Measurements from ENCODE around the gene EPHB3. TPM values are rescaled to one million over a fixed set of nuclear protein-coding genes. Genes with fewer than 3 reads are reported as not detected.

Gene EPHB3
- total and polyA plus RNA-seq, 8 donors: 8.1 to 32.9 (median 26.8) TPM

DNA sequence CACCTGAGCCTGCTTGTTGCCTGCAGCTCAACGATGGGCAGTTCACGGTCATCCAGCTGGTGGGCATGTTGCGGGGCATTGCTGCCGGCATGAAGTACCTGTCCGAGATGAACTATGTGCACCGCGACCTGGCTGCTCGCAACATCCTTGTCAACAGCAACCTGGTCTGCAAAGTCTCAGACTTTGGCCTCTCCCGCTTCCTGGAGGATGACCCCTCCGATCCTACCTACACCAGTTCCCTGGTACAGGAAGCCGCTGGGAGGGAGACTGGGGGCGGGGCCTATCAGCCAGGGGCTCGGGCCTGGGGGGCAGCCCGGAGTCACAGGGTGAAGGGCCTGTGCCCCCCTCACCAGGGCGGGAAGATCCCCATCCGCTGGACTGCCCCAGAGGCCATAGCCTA is 18.8 kb downstream of the EPHB3 start:
- TF ChIP-seq, protein P1, sequence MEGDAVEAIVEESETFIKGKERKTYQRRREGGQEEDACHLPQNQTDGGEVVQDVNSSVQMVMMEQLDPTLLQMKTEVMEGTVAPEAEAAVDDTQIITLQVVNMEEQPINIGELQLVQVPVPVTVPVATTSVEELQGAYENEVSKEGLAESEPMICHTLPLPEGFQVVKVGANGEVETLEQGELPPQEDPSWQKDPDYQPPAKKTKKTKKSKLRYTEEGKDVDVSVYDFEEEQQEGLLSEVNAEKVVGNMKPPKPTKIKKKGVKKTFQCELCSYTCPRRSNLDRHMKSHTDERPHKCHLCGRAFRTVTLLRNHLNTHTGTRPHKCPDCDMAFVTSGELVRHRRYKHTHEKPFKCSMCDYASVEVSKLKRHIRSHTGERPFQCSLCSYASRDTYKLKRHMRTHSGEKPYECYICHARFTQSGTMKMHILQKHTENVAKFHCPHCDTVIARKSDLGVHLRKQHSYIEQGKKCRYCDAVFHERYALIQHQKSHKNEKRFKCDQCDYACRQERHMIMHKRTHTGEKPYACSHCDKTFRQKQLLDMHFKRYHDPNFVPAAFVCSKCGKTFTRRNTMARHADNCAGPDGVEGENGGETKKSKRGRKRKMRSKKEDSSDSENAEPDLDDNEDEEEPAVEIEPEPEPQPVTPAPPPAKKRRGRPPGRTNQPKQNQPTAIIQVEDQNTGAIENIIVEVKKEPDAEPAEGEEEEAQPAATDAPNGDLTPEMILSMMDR (IDR thresholded peaks at IDR 0.05): no peak
- Histone ChIP-seq H3K4me1 (peaks cover 10 to 24% of the 10 kb centered on the region in 2 donors), H3K36me3 (peaks cover 0 to 36% of the 10 kb centered on the region in 2 donors), H3K4me3 (no peak overlapping the region), H3K27me3 (peaks cover 0 to 24% of the 10 kb centered on the region in 2 donors), H3K27ac (no peak overlapping the region), H3K9me3 (no peaks in the 10 kb centered on the region)
- ATAC-seq (no peak), DNase-seq (peak in 1 of 4 donors; percentile 65)
- intact Hi-C loops (cut with DNase I): no loop called here

DNA sequence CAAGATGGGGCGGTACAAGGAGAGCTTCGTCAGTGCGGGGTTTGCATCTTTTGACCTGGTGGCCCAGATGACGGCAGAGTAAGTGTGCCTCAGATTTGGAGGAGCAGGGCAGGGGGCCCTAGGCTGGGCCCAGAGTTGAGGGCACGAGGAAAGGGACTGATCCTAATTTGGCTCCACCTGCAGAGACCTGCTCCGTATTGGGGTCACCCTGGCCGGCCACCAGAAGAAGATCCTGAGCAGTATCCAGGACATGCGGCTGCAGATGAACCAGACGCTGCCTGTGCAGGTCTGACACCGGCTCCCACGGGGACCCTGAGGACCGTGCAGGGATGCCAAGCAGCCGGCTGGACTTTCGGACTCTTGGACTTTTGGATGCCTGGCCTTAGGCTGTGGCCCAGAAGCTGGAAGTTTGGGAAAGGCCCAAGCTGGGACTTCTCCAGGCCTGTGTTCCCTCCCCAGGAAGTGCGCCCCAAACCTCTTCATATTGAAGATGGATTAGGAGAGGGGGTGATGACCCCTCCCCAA is 19.8 kb downstream of the EPHB3 start:
- no peaks in the 10 kb centered on the region for H3K9me3 ChIP-seq
- ATAC-seq: no peak
- peaks cover 0 to 24% of the 10 kb centered on the region in 2 donors for H3K27me3 ChIP-seq
- H3K4me3 ChIP-seq: no peak overlapping the region
- H3K4me1 ChIP-seq: peaks cover 10 to 24% of the 10 kb centered on the region in 2 donors
- peak in 1 of 4 donors; percentile 47 for DNase-seq
- no peak overlapping the region for H3K27ac ChIP-seq
- H3K36me3 ChIP-seq: peaks cover 0 to 36% of the 10 kb centered on the region in 2 donors
- TF ChIP-seq, protein P1 (IDR thresholded peaks at IDR 0.05): no peak
- intact Hi-C loops (cut with DNase I): no loop called here

DNA sequence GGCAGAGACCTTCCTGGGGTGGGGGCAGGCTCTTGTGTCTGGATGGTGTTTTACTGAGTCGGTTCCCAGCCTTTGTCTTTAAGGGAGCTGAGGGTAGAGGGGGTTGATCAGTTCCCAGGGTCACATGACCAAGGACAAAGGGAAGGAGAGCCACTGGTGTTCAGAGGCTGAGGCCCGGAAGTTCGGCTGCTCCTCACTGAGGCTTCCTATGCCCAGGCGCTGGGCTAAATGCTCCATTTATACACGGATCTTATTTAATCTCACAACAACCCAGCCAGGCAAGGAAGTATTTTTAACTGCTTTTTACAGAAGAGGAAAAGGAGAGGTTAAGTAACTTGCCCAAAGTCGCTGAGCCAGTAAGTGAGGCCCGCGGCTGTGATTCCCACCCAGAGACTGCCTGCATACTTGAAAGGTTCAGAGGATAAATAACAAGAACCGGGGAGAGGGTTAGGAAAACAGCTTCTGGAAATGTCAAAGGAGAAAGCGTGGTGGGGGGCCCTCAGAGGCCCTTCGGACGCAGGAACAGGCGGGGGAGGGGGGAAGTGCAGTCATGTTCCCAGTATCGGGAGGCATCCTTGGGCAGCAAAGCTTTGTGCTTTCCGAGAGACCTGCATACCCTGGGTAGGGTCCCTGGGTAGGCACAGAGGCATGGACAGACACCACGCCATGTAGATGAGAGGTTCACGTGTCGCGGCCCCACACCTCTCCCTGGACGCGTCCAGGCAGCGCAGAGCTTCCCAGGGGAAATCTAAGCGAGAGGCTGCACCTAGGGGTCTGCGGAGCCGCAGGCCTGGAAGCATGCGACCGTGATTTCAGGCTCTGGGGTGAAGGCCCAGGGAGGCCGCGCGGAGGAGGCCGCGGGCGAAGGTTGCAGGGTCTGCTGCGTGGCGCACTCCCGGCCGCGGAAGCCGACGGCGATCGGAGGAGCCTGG is 21.3 kb downstream of the EPHB3 start:
- DNase-seq (no peak), ATAC-seq (no peak)
- peaks cover 0 to 24% of the 10 kb centered on the region in 2 donors for H3K27me3 ChIP-seq
- intact Hi-C loops (cut with DNase I): no loop called here
- TF ChIP-seq, protein P1 (IDR thresholded peaks at IDR 0.05): no peak
- peak overlapping the region in 1 of 2 donors; percentile 57 for H3K27ac ChIP-seq
- H3K4me3 ChIP-seq: peak overlapping the region; percentile 25 to 43
- peaks cover 10 to 32% of the 10 kb centered on the region in 2 donors for H3K4me1 ChIP-seq
- no peaks in the 10 kb centered on the region for H3K9me3 ChIP-seq
- H3K36me3 ChIP-seq: peaks cover 0 to 21% of the 10 kb centered on the region in 2 donors

DNA sequence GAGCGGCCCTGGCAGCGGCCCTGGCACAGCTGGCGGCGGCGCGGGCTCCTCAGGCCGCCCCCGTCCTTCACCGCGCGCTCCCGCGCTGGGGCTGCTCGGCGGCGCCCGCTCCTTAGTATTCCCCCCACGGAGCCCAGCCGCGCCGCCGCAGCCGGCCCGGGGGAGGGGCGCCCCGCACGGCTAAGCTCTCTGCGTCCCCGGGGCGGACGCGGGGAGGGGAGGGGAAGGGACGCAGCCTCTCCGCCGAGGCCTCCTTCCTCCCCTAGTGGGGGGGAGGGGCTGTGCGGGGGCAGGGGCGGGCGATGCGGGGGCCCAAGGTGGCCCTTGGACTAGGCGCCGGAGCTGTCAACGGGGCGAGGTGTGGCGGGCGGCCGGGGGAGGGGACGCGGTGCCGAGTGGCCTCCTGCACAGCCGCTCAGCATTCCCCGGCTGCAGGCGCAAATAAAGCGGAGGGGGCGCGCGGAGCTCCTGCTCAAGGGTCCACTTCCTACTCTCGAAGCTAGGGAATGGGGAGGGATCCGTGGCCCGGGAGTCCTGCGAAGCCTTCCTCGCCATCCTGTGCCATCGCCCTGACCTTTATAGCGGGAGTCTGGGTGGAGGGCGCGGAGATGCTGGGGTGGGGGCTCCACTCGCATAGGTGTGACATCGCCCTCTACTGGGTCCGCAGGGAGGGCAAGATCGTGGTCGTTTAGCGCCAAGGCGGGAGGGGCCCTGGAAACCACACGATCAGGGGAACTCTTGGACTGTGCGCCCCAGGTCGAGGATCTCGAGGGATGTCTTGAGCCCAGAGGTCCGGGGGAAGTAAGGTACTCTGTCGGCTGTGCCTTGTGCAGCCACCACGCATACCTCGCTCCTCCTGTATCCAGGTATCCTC is 22.2 kb downstream of the EPHB3 start:
- Histone ChIP-seq H3K4me1 (peaks cover 10 to 32% of the 10 kb centered on the region in 2 donors), H3K4me3 (peak overlapping the region; percentile 25 to 43), H3K27me3 (peaks cover 0 to 24% of the 10 kb centered on the region in 2 donors), H3K9me3 (no peaks in the 10 kb centered on the region), H3K27ac (peak overlapping the region in 1 of 2 donors; percentile 57), H3K36me3 (peaks cover 0 to 18% of the 10 kb centered on the region in 2 donors)
- TF ChIP-seq, protein P1 (IDR thresholded peaks at IDR 0.05): no peak
- peak in 2 of 4 donors; percentile 66 to 82 for DNase-seq
- intact Hi-C loops (cut with DNase I): no loop called here
- peak; percentile 70 for ATAC-seq
